ENCODE measurements around the gene BTBD1.

Gene BTBD1

DNA sequence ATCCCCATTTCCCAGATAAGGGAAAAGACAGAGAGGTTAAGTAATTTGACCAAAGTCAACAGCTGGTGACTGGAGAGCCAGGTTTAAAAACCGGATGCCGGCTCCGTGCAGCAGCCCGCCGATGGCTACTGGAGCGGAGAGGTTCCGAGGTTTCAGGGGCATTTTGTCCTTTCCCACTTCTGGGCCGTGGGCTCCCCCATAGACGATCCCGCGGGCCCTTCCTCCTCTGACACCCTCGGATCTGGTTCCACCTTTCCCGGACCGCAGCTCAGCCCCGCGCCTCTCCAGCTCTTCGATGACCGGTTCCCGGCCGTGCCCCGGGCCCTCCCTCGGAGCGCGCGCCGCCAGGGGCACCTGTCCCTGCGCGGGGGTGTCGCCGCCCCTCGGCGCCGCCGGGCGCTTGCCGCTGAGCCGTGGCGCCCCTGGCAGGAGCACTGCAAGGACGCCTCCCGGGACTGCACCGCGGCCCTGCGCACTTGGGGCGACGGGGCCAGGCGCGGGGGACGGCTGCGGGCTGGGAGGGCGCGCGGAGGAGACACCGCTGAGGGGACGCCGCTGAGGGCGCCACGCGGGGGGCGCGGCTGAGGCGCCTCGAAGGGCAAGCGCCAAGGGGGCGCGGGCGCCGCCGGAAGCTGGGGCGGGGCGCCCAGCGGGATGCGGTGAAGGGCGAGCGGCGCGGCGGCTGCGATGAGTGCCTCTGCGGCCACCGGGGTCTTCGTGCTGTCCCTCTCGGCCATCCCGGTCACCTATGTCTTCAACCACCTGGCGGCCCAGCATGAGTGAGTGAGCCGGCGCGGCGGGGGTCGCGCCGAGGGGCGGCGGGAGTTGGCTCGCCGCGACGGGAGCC is 40.2 kb upstream of the BTBD1 start, which contains the start of gene TM6SF1:
Gene TM6SF1, plus strand, starts transcription at position 652 of the 847 bp plus-strand sequence. Its CDS starts 36 bp downstream, at position 688.
- peak within 1 kb of the TSS; percentile 61 for H3K4me3 ChIP-seq (ENCODE audit: low read depth, low read length)
- TF ChIP-seq, protein P1, sequence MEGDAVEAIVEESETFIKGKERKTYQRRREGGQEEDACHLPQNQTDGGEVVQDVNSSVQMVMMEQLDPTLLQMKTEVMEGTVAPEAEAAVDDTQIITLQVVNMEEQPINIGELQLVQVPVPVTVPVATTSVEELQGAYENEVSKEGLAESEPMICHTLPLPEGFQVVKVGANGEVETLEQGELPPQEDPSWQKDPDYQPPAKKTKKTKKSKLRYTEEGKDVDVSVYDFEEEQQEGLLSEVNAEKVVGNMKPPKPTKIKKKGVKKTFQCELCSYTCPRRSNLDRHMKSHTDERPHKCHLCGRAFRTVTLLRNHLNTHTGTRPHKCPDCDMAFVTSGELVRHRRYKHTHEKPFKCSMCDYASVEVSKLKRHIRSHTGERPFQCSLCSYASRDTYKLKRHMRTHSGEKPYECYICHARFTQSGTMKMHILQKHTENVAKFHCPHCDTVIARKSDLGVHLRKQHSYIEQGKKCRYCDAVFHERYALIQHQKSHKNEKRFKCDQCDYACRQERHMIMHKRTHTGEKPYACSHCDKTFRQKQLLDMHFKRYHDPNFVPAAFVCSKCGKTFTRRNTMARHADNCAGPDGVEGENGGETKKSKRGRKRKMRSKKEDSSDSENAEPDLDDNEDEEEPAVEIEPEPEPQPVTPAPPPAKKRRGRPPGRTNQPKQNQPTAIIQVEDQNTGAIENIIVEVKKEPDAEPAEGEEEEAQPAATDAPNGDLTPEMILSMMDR (conservative IDR thresholded peaks at IDR 0.05; ENCODE audit: low read depth, low read length): no peak
- peak; percentile 18 for DNase-seq (ENCODE audit: low read depth)

DNA sequence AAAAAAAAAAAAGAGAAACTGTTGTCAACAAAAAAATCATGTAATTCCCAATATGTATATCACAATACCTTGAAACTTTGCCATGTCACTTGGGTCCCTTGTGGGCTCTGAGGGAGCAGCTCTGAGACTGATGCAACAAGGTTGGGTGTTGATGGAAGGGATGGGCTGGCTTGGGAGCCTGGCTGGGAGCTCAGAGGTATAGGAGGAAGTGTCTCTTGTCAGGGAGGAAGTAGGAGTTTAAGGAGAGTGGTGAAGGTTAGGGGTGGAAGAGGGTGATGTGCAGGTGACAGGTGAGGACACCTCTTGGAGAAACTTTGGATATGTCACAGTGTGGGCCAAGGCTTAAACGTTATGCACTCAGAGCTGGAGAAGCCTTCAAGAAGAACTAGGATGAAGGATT is 38.4 kb upstream of the BTBD1 start:
- no peak for DNase-seq (ENCODE audit: low read depth)
- no peak overlapping the region for H3K4me3 ChIP-seq (ENCODE audit: low read depth, low read length)
- TF ChIP-seq, protein P1 (conservative IDR thresholded peaks at IDR 0.05; ENCODE audit: low read depth, low read length): no peak

DNA sequence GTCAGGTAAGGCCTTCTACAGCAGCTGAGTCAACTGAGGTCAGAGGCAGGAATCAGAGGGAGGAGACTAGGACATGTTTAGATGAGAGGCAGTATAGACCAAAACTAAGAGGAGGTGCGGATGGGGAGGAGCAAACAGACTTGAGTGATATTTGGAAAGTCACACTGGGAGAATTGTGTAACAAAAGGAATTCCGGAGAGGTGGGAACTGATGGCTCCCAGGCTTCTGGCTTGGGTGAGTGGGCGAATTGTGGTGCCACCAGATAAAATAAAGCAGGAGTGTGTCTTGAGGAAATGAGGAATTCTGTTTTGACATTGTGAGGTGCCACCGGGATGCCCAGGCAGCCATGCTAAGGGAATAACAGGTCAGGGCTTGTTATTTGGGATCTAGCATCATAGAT is 37.1 kb upstream of the BTBD1 start:
- DNase-seq (ENCODE audit: low read depth): no peak
- no peak overlapping the region for H3K4me3 ChIP-seq (ENCODE audit: low read depth, low read length)
- TF ChIP-seq, protein P1 (conservative IDR thresholded peaks at IDR 0.05; ENCODE audit: low read depth, low read length): no peak

DNA sequence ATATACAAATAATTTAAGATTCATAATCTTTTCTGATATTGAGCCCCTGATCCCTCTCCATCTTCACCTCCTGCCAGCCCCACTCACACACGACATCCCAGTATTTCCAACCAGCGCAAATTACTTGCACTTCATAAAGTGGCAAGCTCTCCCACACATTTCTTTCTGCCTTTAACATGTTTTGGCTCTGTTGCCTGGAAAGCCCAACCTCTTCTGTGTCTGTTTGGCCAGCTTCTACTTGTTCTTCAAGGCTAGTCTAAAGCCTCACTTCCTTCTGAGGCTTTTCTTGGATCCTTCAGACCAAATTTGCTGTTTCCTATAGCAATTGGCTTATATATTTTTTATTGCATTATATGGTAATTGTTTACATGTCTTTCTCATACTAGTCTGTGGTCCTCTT is 35.3 kb upstream of the BTBD1 start:
- TF ChIP-seq, protein P1 (conservative IDR thresholded peaks at IDR 0.05; ENCODE audit: low read depth, low read length): no peak
- H3K4me3 ChIP-seq (ENCODE audit: low read depth, low read length): no peak overlapping the region
- no peak for DNase-seq (ENCODE audit: low read depth)

DNA sequence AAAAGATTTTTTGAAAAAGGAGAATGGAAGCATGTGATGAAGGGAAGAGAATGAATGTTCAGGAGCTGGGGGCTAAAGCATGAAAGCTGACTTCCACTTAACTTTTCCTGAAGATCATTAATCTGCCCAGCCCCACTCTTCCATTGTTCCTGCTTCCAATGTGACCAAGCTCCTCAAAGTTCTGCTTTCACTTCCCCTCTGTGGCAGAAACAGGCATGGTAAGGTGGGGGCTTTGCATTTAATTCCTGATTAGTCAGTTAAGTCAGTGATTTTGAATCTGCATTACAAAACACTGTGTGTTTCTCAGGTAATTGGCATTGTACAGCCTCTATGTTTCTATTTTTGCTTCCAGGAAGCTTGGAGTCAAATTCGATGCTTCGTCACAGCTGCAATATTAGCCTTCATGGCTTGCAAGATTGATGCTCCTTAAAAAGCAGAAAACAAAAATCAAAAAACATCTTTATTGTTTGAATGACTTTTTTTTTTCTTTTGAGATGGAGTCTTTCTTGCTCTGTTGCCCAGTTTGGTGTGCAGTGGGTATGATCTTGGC is 33.1 kb upstream of the BTBD1 start:
- TF ChIP-seq, protein P1 (conservative IDR thresholded peaks at IDR 0.05; ENCODE audit: low read depth, low read length): no peak
- no peak for DNase-seq (ENCODE audit: low read depth)

DNA sequence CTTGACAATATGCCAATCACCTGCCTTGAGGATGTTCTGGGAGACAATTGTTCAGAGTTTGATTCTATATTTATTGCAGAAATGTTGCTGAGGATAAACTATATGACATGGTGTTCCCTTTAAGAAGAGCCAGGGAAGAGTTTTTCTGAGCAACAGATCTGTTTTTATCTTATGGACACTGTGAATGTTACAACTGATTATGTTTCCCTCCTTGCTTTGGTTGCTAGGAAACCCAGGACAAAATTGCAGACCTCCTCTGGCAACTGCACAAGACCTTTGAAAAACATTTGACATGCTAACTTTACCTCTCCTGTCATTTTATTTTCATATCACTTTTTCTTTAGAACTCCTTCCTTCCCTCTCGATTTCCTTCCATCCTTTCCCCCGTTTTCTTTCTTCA is 32.2 kb upstream of the BTBD1 start:
- no peak overlapping the region for H3K4me3 ChIP-seq (ENCODE audit: low read depth, low read length)
- TF ChIP-seq, protein P1 (conservative IDR thresholded peaks at IDR 0.05; ENCODE audit: low read depth, low read length): no peak
- no peak for DNase-seq (ENCODE audit: low read depth)

More for the DNA sequence above, 33.1 kb upstream of the BTBD1 start:
- no peak overlapping the region for H3K4me3 ChIP-seq (ENCODE audit: low read depth, low read length)

All from choroid plexus epithelial cell (primary cell).